SK-N-SH treated with all-trans-retinoic acid at 6 μM for 48 hours (cell line): ENCODE data around the gene LAD1.

Experiments used
- CSDC2 ChIP-seq: fragments of 250-450 bp; sonication (Bioruptor Pico); IDR thresholded peaks from 2 replicates; pipeline ENCODE4 v1.5.0; 2020; ENCODE audit warnings: mild to moderate bottlenecking, moderate library complexity
- TF ChIP-seq, protein P1 (sequence below): fragments of 250-450 bp; sonication (Bioruptor Pico); IDR thresholded peaks from 2 replicates; pipeline ENCODE4 v1.5.1; 2020; ENCODE audit warnings: low read depth, mild to moderate bottlenecking, moderate library complexity
- TF ChIP-seq, protein P2 (sequence below): fragments of 250-450 bp; sonication (Bioruptor Pico); IDR thresholded peaks from 2 replicates; pipeline ENCODE4 v1.8.0; 2020; ENCODE audit warnings: mild to moderate bottlenecking, moderate library complexity, borderline replicate concordance
- TF ChIP-seq, protein P3 (sequence below): fragments of 250-450 bp; sonication (Bioruptor Pico); IDR thresholded peaks from 2 replicates; pipeline ENCODE4 v1.5.0; 2020; ENCODE audit warnings: mild to moderate bottlenecking, moderate library complexity

DNA sequence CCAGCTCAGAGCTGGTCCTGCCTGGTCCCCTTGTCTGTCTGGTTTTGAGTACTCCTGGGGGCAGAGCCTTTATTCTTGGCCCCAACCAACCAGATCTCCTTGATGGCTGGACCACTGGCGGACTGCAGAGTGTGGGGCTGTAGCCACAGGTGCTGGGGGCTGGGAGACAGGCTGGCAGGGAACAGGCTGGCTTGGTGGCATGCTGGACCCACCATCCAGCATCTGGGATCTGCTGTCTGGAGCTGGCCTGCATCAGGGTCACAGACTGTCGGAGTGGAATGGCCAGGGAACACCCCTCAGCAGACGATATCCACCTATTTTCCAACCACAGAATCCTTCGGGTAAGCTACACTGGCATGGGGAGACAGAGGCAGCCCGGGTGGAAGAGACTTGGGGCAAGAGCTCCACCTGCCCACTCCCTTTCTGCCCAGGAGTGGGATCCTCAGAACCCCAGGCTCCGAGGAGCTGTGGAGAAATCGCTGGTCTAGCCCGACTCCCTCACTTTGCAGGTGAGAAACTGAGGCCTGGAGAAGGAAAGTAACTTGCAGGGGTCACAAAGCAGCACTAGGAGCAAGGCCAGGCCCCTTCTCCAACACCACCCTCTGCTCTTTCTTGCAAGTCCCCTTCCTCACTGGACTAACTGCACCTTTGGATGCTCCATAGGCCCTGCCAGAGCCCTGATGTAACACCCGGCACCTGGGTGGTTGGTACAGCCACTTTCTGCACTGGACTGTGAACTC, 62.2 kb downstream of the LAD1 start:
- TF ChIP-seq, protein P1, sequence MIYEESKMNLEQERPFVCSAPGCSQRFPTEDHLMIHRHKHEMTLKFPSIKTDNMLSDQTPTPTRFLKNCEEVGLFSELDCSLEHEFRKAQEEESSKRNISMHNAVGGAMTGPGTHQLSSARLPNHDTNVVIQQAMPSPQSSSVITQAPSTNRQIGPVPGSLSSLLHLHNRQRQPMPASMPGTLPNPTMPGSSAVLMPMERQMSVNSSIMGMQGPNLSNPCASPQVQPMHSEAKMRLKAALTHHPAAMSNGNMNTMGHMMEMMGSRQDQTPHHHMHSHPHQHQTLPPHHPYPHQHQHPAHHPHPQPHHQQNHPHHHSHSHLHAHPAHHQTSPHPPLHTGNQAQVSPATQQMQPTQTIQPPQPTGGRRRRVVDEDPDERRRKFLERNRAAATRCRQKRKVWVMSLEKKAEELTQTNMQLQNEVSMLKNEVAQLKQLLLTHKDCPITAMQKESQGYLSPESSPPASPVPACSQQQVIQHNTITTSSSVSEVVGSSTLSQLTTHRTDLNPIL, result no peak
- TF ChIP-seq, protein P2, sequence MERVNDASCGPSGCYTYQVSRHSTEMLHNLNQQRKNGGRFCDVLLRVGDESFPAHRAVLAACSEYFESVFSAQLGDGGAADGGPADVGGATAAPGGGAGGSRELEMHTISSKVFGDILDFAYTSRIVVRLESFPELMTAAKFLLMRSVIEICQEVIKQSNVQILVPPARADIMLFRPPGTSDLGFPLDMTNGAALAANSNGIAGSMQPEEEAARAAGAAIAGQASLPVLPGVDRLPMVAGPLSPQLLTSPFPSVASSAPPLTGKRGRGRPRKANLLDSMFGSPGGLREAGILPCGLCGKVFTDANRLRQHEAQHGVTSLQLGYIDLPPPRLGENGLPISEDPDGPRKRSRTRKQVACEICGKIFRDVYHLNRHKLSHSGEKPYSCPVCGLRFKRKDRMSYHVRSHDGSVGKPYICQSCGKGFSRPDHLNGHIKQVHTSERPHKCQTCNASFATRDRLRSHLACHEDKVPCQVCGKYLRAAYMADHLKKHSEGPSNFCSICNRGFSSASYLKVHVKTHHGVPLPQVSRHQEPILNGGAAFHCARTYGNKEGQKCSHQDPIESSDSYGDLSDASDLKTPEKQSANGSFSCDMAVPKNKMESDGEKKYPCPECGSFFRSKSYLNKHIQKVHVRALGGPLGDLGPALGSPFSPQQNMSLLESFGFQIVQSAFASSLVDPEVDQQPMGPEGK (CRISPR knock-in tag), result no peak
- TF ChIP-seq, protein P3, sequence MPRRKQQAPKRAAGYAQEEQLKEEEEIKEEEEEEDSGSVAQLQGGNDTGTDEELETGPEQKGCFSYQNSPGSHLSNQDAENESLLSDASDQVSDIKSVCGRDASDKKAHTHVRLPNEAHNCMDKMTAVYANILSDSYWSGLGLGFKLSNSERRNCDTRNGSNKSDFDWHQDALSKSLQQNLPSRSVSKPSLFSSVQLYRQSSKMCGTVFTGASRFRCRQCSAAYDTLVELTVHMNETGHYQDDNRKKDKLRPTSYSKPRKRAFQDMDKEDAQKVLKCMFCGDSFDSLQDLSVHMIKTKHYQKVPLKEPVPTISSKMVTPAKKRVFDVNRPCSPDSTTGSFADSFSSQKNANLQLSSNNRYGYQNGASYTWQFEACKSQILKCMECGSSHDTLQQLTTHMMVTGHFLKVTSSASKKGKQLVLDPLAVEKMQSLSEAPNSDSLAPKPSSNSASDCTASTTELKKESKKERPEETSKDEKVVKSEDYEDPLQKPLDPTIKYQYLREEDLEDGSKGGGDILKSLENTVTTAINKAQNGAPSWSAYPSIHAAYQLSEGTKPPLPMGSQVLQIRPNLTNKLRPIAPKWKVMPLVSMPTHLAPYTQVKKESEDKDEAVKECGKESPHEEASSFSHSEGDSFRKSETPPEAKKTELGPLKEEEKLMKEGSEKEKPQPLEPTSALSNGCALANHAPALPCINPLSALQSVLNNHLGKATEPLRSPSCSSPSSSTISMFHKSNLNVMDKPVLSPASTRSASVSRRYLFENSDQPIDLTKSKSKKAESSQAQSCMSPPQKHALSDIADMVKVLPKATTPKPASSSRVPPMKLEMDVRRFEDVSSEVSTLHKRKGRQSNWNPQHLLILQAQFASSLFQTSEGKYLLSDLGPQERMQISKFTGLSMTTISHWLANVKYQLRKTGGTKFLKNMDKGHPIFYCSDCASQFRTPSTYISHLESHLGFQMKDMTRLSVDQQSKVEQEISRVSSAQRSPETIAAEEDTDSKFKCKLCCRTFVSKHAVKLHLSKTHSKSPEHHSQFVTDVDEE (CRISPR knock-in tag), result no peak
- TF ChIP-seq CSDC2 (CRISPR knock-in tag), result no peak
